Activated naive CD4-positive, alpha-beta T cell treated with anti-CD3 and anti-CD28 coated beads, Interleukin-2, amount 10 ng/mL, durations not matched to agents 7 days and 5 days (primary cell): ENCODE measurements around the gene PRKD2.
"Not testable (repeated sequence)": the region's sequence is repeated elsewhere in the genome, so short reads cannot be mapped to it uniquely, and the experiment has no call there.

Experiments
- CTCF ChIA-PET: fragments of 350-600 bp; sonication (Branson Sonifier 250); formaldehyde crosslinking; loops from one replicate; lab custom pipeline; 2021; ENCODE audit warnings: antibody characterized with exemption; lab: Charles Lee
- DNase-seq: peaks from one replicate; pipeline ENCODE4 v3.0.0-alpha.2; 2020
- H3K27ac Mint-ChIP-seq: one replicate; pipeline ENCODE4 v1.8.0; 2021; ENCODE audit warnings: mild to moderate bottlenecking, moderate library complexity, mixed read lengths
- H3K27me3 Mint-ChIP-seq: one replicate; pipeline ENCODE4 v1.8.0; 2021; ENCODE audit warnings: mild to moderate bottlenecking, mixed read lengths
- H3K36me3 Mint-ChIP-seq: one replicate; pipeline ENCODE4 v1.8.0; 2021; ENCODE audit warnings: mixed read lengths
- H3K4me1 Mint-ChIP-seq: one replicate; pipeline ENCODE4 v1.8.0; 2021; ENCODE audit warnings: mixed read lengths
- H3K4me3 Mint-ChIP-seq: one replicate; pipeline ENCODE4 v1.8.0; 2021; ENCODE audit warnings: mild to moderate bottlenecking, moderate library complexity, mixed read lengths
- H3K9me3 Mint-ChIP-seq: one replicate; pipeline ENCODE4 v1.8.0; 2021; ENCODE audit warnings: mixed read lengths

PRKD2 gene

GRCh38 chr19:46718157-46718933 lies 1.4 kb upstream of the PRKD2 start:
- peak overlapping the region; percentile 96 for H3K4me3 Mint-ChIP-seq
- no peaks in the 10 kb centered on the region for H3K9me3 Mint-ChIP-seq
- no peaks in the 10 kb centered on the region for H3K27me3 Mint-ChIP-seq
- peaks cover 56% of the 10 kb centered on the region for H3K36me3 Mint-ChIP-seq
- peak; percentile 82 for DNase-seq
- H3K27ac Mint-ChIP-seq: peak overlapping the region; percentile 97
- H3K4me1 Mint-ChIP-seq: peaks cover 44% of the 10 kb centered on the region
- CTCF ChIA-PET: interaction anchor here (0.6 to 2.7 kb wide), 4 partner anchors 10 to 56 kb away, joined by 3 to 11 read pairs (median 4); no protein-coding TSS in a partner anchor

- peak; percentile 53 for DNase-seq
- H3K27me3 Mint-ChIP-seq: no peaks in the 10 kb centered on the region
- no peaks in the 10 kb centered on the region for H3K9me3 Mint-ChIP-seq
- H3K4me1 Mint-ChIP-seq: peaks cover 47% of the 10 kb centered on the region
- peak overlapping the region; percentile 96 for H3K4me3 Mint-ChIP-seq
- peaks cover 55% of the 10 kb centered on the region for H3K36me3 Mint-ChIP-seq
- CTCF ChIA-PET: interaction anchor here (0.9 to 2.7 kb wide), 2 partner anchors 10 to 14 kb away, joined by 4 to 11 read pairs; no protein-coding TSS in a partner anchor
- H3K27ac Mint-ChIP-seq: peak overlapping the region; percentile 97
Measured at GRCh38 chr19:46717716-46718143, 816 bp upstream of the PRKD2 start.

GRCh38 chr19:46716672-46717033 lies 261 bp downstream of the PRKD2 start:
- Mint-ChIP-seq H3K36me3 (peaks cover 53% of the 10 kb centered on the region), H3K27me3 (no peaks in the 10 kb centered on the region), H3K27ac (peak overlapping the region; percentile 97), H3K9me3 (no peaks in the 10 kb centered on the region), H3K4me3 (peak overlapping the region; percentile 96), H3K4me1 (peaks cover 49% of the 10 kb centered on the region)
- peak; percentile 29 for DNase-seq
- CTCF ChIA-PET: interaction anchor here (3.3 to 4.0 kb wide), 2 partner anchors 12 kb away, joined by 32 to 40 read pairs; no protein-coding TSS in a partner anchor

GRCh38 chr19:46715975-46716671 lies 791 bp downstream of the PRKD2 start:
- H3K4me3 Mint-ChIP-seq: peak overlapping the region; percentile 96
- CTCF ChIA-PET: interaction anchor here (3.3 to 4.0 kb wide), 2 partner anchors 11 to 12 kb away, joined by 32 to 40 read pairs; no protein-coding TSS in a partner anchor
- DNase-seq: peak; percentile 41
- peaks cover 47% of the 10 kb centered on the region for H3K4me1 Mint-ChIP-seq
- H3K27me3 Mint-ChIP-seq: no peaks in the 10 kb centered on the region
- H3K9me3 Mint-ChIP-seq: no peaks in the 10 kb centered on the region
- peaks cover 49% of the 10 kb centered on the region for H3K36me3 Mint-ChIP-seq
- peak overlapping the region; percentile 97 for H3K27ac Mint-ChIP-seq

- CTCF ChIA-PET: interaction anchor here (1.3 to 4.0 kb wide), 3 partner anchors 11 to 125 kb away, joined by 5 to 40 read pairs (median 32); no protein-coding TSS in a partner anchor
- Mint-ChIP-seq H3K4me3 (peak overlapping the region; percentile 96), H3K36me3 (peaks cover 49% of the 10 kb centered on the region), H3K27ac (peak overlapping the region; percentile 97), H3K4me1 (peaks cover 48% of the 10 kb centered on the region), H3K27me3 (no peaks in the 10 kb centered on the region), H3K9me3 (no peaks in the 10 kb centered on the region)
- DNase-seq: no peak
Measured at GRCh38 chr19:46715620-46715974, 1.3 kb downstream of the PRKD2 start.

GRCh38 chr19:46714444-46715106 lies 2.3 kb downstream of the PRKD2 start:
- DNase-seq: peak; percentile 88
- Mint-ChIP-seq H3K4me1 (peaks cover 46% of the 10 kb centered on the region), H3K27ac (peak overlapping the region; percentile 97), H3K27me3 (no peaks in the 10 kb centered on the region), H3K4me3 (peak overlapping the region; percentile 96), H3K36me3 (peaks cover 51% of the 10 kb centered on the region), H3K9me3 (no peaks in the 10 kb centered on the region)
- CTCF ChIA-PET: interaction anchor here (0.7 to 4.0 kb wide), 4 partner anchors 10 to 126 kb away, joined by 3 to 40 read pairs (median 18); no protein-coding TSS in a partner anchor

GRCh38 chr19:46713781-46714443 lies 3.0 kb downstream of the PRKD2 start:
- Mint-ChIP-seq H3K9me3 (no peaks in the 10 kb centered on the region), H3K27ac (peak overlapping the region; percentile 97), H3K4me3 (peak overlapping the region; percentile 96), H3K27me3 (no peaks in the 10 kb centered on the region), H3K4me1 (peaks cover 39% of the 10 kb centered on the region), H3K36me3 (peaks cover 51% of the 10 kb centered on the region)
- peak; percentile 90 for DNase-seq
- CTCF ChIA-PET: interaction anchor here (0.7 to 4.0 kb wide), 6 partner anchors 9 to 127 kb away, joined by 3 to 40 read pairs (median 5); no protein-coding TSS in a partner anchor

GRCh38 chr19:46712768-46713338 lies 4.1 kb downstream of the PRKD2 start:
- peak overlapping the region; percentile 96 for H3K4me3 Mint-ChIP-seq
- H3K27me3 Mint-ChIP-seq, DNase-seq, H3K9me3 Mint-ChIP-seq: not testable (repeated sequence)
- H3K4me1 Mint-ChIP-seq: peaks cover 29% of the 10 kb centered on the region
- CTCF ChIA-PET: interaction anchor here (0.8 to 4.0 kb wide), 4 partner anchors 9 to 22 kb away, joined by 3 to 40 read pairs (median 4); no protein-coding TSS in a partner anchor
- peak overlapping the region; percentile 97 for H3K27ac Mint-ChIP-seq
- peaks cover 55% of the 10 kb centered on the region for H3K36me3 Mint-ChIP-seq

GRCh38 chr19:46710687-46711086 lies 6.2 kb downstream of the PRKD2 start:
- CTCF ChIA-PET: interaction anchor here (0.6 to 2.4 kb wide), 3 partner anchors 18 to 134 kb away, joined by 3 to 9 read pairs (median 3); no protein-coding TSS in a partner anchor
- H3K27ac Mint-ChIP-seq: no peak overlapping the region
- peaks cover 55% of the 10 kb centered on the region for H3K36me3 Mint-ChIP-seq

GRCh38 chr19:46704379-46705076 lies 12.4 kb downstream of the PRKD2 start:
- Mint-ChIP-seq H3K27me3 (no peaks in the 10 kb centered on the region), H3K4me1 (peaks cover 16% of the 10 kb centered on the region), H3K27ac (peak overlapping the region; percentile 81), H3K36me3 (peaks cover 61% of the 10 kb centered on the region), H3K9me3 (no peaks in the 10 kb centered on the region), H3K4me3 (no peak overlapping the region)
- CTCF ChIA-PET: interaction anchor here (0.6 to 6.7 kb wide), 21 partner anchors 8 to 251 kb away, joined by 3 to 73 read pairs (median 4); no protein-coding TSS in a partner anchor
- DNase-seq: peak; percentile 91

More at GRCh38 chr19:46710687-46711086, 6.2 kb downstream of the PRKD2 start:
- Mint-ChIP-seq H3K9me3 (no peaks in the 10 kb centered on the region), H3K4me3 (no peak overlapping the region), H3K27me3 (no peaks in the 10 kb centered on the region), H3K4me1 (peaks cover 32% of the 10 kb centered on the region)
- DNase-seq: no peak

GRCh38 chr19:46700704-46701103 lies 16.2 kb downstream of the PRKD2 start:
- CTCF ChIA-PET: interaction anchor here (1.4 kb wide), 1 partner anchor 12 kb away, joined by 5 read pairs; no protein-coding TSS in a partner anchor
- Mint-ChIP-seq H3K4me1 (peaks cover 10% of the 10 kb centered on the region), H3K36me3 (peaks cover 69% of the 10 kb centered on the region)

More at GRCh38 chr19:46700704-46701103, 16.2 kb downstream of the PRKD2 start:
- Mint-ChIP-seq H3K27me3 (no peaks in the 10 kb centered on the region), H3K4me3 (no peak overlapping the region), H3K9me3 (no peaks in the 10 kb centered on the region), H3K27ac (no peak overlapping the region)
- DNase-seq: no peak
